ENCODE measurements around the gene RPL36A. TPM values are rescaled to one million over a fixed set of nuclear protein-coding genes. Genes with fewer than 3 reads are reported as not detected.

RPL36A gene
- total and polyA plus RNA-seq, 2 donors (not counting 1 experiment from before 2014, with no cell fraction given): 156 to 2,759 TPM

DNA sequence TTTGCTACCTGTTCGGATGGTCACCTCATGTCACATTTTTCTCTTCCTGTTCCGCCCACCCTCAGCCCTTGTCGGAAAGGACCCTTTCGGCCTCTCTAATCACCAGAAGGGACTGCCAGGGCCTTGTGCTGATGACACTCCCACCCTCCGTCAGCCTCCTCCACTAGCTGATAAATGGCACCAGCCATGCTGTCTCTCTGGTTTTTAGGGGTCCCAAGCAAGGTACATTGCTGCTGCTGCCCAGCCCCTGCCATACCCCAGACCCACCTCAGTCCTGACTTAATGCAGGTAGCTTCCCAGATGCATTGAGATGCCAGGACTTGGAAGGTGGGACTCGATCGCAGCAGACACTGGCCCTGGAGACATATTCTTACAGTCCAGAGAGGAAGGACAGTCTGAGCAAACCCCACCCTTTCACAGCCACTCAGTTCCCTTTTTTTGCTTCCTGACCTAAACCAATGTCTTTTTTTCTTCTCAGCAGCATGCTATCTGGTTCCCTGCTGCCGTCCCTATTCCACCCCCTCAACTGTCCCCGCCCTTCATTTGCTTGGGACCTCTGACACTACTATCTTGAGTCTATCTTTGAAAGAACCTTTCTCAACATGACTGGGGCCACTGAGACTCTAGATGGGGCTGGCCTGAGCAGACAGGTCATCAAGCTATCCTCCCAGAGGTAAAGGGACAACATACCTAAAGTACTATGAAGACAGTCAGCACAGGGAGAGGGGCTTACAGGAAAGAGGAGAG, 4.8 kb upstream of the RPL36A start, which contains the start of gene BTK:
Gene BTK (minus strand): TSS at position 397 of the 747 bp plus-strand sequence. CDS start 10,907 bp downstream, outside the sequence.
- Histone ChIP-seq H4K20me1 (ENCODE audit: control insufficient read depth, insufficient read depth, low read length, poor library complexity, severe bottlenecking) (no peaks in the 10 kb centered on the region), H3K27ac (ENCODE audit: low read length in 2 of 2) (peak within 1 kb of the TSS; percentile 76 to 78), H3K36me3 (replicated peaks in 1 of 2; ENCODE audit: control extremely low read depth in 1 of 2, control insufficient read depth in 1 of 2, extremely low read depth in 1 of 2, insufficient read depth in 2 of 2, low read length in 1 of 2) (peaks cover 0 to 10% of the 10 kb centered on the region in 2 experiments), H3K4me1 (ENCODE audit: control insufficient read depth in 2 of 2, insufficient read depth in 2 of 2, low read length in 2 of 2) (peaks cover 34 to 35% of the 10 kb centered on the region in 2 donors), H3K9me3 (ENCODE audit: control extremely low read depth in 1 of 3, control insufficient read depth in 2 of 3, insufficient read depth in 1 of 3, low read length in 2 of 3) (no peaks in the 10 kb centered on the region), H3K4me2 (replicated peaks; ENCODE audit: low read depth, low read length, poor library complexity, severe bottlenecking) (peak within 1 kb of the TSS; percentile 72), H3K4me3 (ENCODE audit: control extremely low read depth in 1 of 5, extremely low read depth in 1 of 5, insufficient read depth in 1 of 5, low read depth in 2 of 5, low read length in 4 of 5) (peak within 1 kb of the TSS; percentile 51 to 73 (median 65)), H3K9ac (ENCODE audit: low read length) (peak within 1 kb of the TSS; percentile 73), H3K27me3 (replicated peaks in 1 of 4; ENCODE audit: control extremely low read depth in 1 of 4, control insufficient read depth in 3 of 4, insufficient read depth in 4 of 4, low read length in 3 of 4) (no peaks in the 10 kb centered on the region), H3K79me2 (ENCODE audit: control insufficient read depth, insufficient read depth, low read length) (peaks cover 54% of the 10 kb centered on the region), H2AFZ (ENCODE audit: insufficient read depth, low read depth, low read length, poor library complexity, severe bottlenecking) (peak within 1 kb of the TSS; percentile 41)
- no peaks in the 10 kb centered on the region for H3K9me3 Mint-ChIP-seq (ENCODE audit: insufficient read depth)
- CTCF ChIA-PET: interaction anchor here (1.4 to 1.6 kb wide), 2 partner anchors 28 to 29 kb away, joined by 5 to 7 read pairs; no protein-coding TSS in a partner anchor
- no peaks in the 10 kb centered on the region for H3K27me3 Mint-ChIP-seq
- peak within 1 kb of the TSS; percentile 98 for H3K27ac Mint-ChIP-seq
- ATAC-seq (ENCODE audit: low read depth) (peak; percentile 64), DNase-seq (peak; percentile 73)
- POLR2A ChIA-PET: interaction anchor here (0.6 to 0.7 kb wide), 3 partner anchors 10 to 1844 kb away, joined by 3 to 5 read pairs (median 4); no protein-coding TSS in a partner anchor
- WGBS (ENCODE audit: insufficient coverage): 3% methylated on average over 9 of the region's 9 CpGs
- TF ChIP-seq EZH2 (IDR thresholded peaks at IDR 0.05; ENCODE audit: borderline replicate concordance, insufficient read depth, low read depth, low read length, poor library complexity, severe bottlenecking) (no peak), CTCF (IDR thresholded peaks at IDR 0.05) (no peak)
- H3K4me1 Mint-ChIP-seq: peaks cover 43% of the 10 kb centered on the region
- intact Hi-C loops (cut with micrococcal nuclease): no loop called here
- peak within 1 kb of the TSS; percentile 99 for H3K4me3 Mint-ChIP-seq

DNA sequence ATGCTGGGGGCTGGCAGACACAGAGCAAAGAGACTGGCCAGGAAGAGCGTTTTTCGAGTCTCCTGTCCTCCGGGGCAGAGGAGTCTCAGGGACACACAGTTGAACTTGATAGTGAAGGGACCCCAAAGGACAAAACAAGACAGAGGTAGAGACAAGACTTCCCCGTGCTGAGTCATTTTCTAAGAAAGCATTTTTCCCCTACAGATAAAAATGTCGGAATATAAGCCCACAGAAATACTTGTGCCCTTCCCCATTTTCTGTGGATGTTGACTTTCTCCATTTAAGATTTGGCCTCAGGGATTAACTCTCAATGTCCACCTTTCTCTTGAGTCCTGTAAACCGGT, 4.3 kb upstream of the RPL36A start:
- no peak for TF ChIP-seq EZH2 (IDR thresholded peaks at IDR 0.05; ENCODE audit: borderline replicate concordance, insufficient read depth, low read depth, low read length, poor library complexity, severe bottlenecking)
- no peak for TF ChIP-seq CTCF (IDR thresholded peaks at IDR 0.05)
- H3K4me1 ChIP-seq (ENCODE audit: control insufficient read depth in 2 of 2, insufficient read depth in 2 of 2, low read length in 2 of 2): peaks cover 33% of the 10 kb centered on the region in 2 donors
- Mint-ChIP-seq H3K27ac (peak overlapping the region; percentile 98), H3K4me1 (peaks cover 42% of the 10 kb centered on the region), H3K27me3 (no peaks in the 10 kb centered on the region), H3K9me3 (ENCODE audit: insufficient read depth) (no peaks in the 10 kb centered on the region), H3K4me3 (peak overlapping the region; percentile 99)
- H3K36me3 ChIP-seq (replicated peaks in 1 of 2; ENCODE audit: control extremely low read depth in 1 of 2, control insufficient read depth in 1 of 2, extremely low read depth in 1 of 2, insufficient read depth in 2 of 2, low read length in 1 of 2): peaks cover 0 to 6% of the 10 kb centered on the region in 2 experiments
- peak overlapping the region; percentile 76 to 78 for H3K27ac ChIP-seq (ENCODE audit: low read length in 2 of 2)
- H3K9me3 ChIP-seq (ENCODE audit: control extremely low read depth in 1 of 3, control insufficient read depth in 2 of 3, insufficient read depth in 1 of 3, low read length in 2 of 3): no peaks in the 10 kb centered on the region
- POLR2A ChIA-PET: interaction anchor here (0.7 kb wide), 1 partner anchor 1843 kb away, joined by 3 read pairs; no protein-coding TSS in a partner anchor
- no peak for DNase-seq
- intact Hi-C loops (cut with micrococcal nuclease): no loop called here
- peak overlapping the region in 4 of 5 experiments; percentile 62 to 73 (median 66) for H3K4me3 ChIP-seq (ENCODE audit: control extremely low read depth in 1 of 5, extremely low read depth in 1 of 5, insufficient read depth in 1 of 5, low read depth in 2 of 5, low read length in 4 of 5)
- H3K79me2 ChIP-seq (ENCODE audit: control insufficient read depth, insufficient read depth, low read length): peaks cover 49% of the 10 kb centered on the region
- peak overlapping the region; percentile 41 for H2AFZ ChIP-seq (ENCODE audit: insufficient read depth, low read depth, low read length, poor library complexity, severe bottlenecking)
- H4K20me1 ChIP-seq (ENCODE audit: control insufficient read depth, insufficient read depth, low read length, poor library complexity, severe bottlenecking): no peaks in the 10 kb centered on the region
- H3K4me2 ChIP-seq (replicated peaks; ENCODE audit: low read depth, low read length, poor library complexity, severe bottlenecking): peak overlapping the region; percentile 72
- no peaks in the 10 kb centered on the region for H3K27me3 ChIP-seq (replicated peaks in 1 of 4; ENCODE audit: control extremely low read depth in 1 of 4, control insufficient read depth in 3 of 4, insufficient read depth in 4 of 4, low read length in 3 of 4)
- peak overlapping the region; percentile 73 for H3K9ac ChIP-seq (ENCODE audit: low read length)
- WGBS (ENCODE audit: insufficient coverage): 52% methylated on average over 3 of the region's 6 CpGs
- ATAC-seq (ENCODE audit: low read depth): no peak
- CTCF ChIA-PET: interaction anchor here (1.6 kb wide), 1 partner anchor 28 kb away, joined by 7 read pairs; no protein-coding TSS in a partner anchor

Data from B cell (primary cell).